GM18520 (cell line): Measurements from ENCODE around the gene FBXO46.
"Not testable (repeated sequence)": the region's sequence is repeated elsewhere in the genome, so short reads cannot be mapped to it uniquely, and the experiment has no call there.

ENCODE experiments used
- ATAC-seq: cut with Tn5 transposase; IDR thresholded peaks from one replicate; pipeline ENCODE4 v1.9.1; 2021; ENCODE audit not compliant: unreplicated experiment

The FBXO46 gene

DNA sequence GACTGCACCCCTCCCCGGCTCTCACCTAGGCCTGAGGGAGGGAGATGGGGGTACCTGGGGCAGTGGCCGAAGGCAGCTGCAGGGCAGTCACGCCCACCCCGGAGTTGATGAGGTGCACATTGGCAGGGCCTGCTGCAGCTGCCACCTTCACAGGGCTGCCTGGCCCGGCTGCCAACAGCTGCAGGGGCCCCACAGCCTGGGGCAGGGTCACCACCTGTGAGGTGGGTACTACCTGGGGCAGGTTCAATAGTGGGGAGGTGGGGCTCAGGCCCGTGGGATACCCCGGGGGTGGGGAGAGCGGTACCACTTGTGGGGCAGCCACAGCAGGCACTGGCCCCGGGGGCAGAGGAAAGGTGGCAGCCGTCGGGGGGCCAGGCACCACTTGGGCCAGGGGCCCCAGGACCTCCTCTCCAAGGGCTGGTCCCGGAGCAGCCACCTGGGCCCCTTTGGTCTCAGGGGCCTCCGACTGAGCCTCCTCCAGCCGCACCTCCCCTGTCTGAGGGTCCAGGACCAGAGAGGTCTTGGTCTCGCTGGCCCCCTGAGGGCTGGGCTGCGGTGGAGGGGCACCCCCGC, 35.7 kb upstream of the FBXO46 start:
- no peak for ATAC-seq

DNA sequence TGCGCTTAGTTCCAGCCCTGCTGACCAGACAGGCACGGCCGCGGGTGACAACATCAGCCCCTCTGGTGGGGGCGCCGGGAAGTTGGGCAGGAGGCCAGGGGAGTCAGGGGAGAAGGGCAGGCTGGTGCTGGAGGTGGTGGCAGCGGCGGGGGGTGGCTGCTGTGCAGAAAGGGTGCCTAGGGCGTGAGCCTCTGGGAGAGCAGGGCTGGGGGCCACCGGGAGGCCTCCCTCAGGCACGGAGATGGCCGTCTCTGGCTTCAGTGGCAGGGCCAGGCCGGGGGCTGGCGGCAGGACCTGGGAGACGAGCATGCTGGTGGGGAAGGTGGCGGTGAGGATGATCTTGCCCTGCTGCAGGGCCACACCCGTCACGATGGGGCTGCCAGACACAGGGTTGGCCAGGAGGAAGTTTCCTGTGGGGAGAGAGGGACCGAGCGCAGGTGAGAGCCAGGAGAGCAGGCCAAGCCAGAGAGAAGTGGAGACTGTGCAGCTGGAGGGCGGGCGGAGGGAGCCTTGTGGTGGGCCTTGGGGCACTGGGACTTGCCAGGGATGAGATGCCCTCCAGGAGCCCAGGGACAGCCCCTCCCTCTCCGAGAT, 35.1 kb upstream of the FBXO46 start:
- no peak for ATAC-seq

DNA sequence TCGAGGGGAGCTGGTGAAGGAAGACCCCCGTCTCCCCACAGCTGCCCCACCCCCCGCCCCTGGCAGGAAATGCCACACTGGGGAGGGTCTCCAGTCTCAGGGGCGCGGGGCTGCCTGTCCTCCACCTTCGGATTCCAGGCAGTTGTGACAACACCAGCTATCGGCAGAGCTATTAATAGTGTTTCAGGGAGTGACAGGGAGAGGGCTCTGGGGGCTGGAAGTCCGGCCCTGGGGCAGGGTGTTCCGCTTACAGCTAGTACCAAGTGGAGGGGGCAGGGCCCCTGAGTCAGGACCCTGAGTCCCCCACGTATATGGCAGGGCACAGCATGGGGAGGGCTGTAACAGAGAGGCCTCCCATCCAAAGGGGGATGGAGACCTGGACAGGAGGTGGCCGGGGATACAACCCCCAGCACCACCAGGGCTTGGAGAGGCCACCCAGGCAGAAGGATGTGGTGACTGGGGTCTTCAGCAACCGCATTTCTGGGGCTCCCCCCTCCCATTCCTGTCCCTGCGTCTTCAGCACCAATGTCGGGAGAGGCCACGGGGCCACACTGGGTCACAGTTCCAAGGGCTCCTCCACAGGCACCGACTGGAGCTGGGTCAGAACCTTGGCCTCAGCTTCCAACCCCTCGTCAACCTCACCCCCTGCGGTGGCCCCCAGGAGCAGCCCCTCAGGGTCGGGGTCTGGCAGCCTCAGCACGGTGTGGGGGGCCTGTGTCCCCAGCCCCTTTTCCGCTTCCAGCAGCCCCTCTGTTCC, 34.4 kb upstream of the FBXO46 start:
- ATAC-seq: no peak

DNA sequence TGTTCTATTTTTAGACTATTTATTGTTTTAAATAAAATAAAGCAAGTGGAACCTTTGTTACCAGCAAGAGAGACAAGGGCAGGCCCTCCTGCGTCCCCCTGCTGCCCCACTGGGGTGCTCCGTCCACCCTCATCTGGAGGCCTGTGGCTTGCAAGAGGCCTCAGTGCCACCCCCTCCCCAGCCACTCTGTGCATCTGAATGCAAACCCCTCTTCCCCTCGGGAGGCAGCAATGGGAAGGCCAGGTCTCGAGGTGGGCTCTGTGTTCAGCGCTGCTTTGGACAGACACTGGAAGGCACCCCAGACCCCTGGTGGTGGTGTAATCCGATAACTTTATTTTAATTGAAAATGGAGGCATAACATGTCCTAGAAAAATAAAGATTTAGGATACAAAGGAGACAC, 33.8 kb upstream of the FBXO46 start:
- no peak for ATAC-seq

DNA sequence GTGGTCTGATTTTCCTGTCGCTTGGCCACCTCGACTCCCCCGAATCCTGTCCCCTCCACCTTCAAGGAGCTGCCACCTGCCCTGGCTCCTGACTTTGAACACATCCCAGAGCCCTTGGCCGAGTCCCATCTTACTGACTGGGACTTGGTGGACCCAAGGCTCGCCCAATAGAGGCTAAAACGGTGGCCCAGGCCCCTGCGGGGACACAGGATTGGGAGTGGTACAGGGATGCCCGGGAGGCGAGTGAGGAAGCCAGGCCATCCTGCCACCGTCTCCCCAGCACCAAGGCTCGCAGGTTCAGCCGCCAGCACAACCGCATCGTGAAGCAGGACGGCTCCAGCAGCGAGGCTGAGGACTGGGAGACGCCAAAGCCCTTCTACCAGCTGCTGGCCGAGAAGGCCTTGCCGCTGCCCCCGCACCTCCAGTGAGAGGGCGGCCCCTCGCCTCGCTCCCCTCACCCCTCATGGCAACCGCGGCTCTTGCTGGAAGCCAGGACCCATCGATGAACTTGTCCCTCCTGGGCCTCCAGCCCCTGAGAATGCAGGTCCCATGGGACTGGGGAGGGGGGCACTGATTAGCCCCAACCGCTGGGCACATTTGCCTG, 33.1 kb upstream of the FBXO46 start:
- no peak for ATAC-seq

DNA sequence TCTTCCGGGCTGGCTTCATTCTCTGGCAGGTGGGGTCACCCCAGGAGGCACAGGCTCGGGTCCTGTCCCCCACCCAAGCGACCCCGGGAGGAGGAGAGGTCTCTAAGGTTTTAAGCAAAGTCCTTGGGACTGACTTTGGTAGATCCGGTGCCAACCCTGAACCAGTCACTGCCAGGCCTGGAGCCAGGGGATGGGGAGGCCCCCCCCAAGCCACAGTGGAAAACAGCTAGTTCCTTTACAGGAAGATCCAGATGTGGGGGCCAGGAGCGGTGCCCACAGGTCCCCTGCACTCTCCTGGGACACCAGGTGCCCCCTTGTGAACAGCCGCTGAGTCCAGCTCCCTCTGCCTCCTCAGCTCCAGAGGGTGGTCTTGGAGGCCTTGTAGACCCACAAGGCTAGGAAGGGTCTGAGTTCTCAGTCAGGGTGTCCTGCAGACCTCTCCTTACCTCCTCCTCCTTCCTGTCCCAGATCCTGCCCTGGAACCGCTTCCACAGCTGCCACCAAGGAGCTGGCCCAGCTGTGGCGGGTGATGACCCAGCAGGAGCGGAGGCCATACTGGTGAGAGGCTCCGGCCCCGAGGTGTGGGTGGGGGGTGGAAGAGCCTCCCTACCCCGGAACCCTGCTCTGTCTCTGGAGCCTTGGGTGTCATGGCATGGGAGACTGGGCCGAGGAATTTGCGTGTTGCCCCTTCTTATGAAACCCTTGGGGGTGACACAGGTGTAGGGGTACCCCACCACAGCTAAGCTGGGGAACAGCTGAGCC, 32.4 kb upstream of the FBXO46 start:
- no peak for ATAC-seq

DNA sequence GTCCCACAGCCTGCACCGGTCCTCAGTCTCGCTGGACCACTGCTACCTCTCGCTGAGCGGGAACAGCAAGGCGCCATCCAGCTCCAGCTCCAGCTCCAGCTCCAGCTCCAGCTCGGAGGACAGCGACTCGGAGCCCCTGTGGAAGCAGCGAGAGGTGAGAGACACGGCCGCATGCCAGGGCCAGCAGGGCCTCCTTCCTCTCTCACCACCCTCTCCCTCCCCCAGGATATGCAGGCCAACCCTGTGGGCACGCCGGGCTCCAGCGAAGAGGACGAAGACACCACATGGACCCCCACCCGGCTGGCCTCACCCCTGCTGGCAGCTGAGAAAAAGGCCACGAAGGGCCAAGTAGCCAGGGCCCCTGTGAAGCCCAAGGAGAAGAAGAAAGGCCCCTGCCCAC, 31.0 kb upstream of the FBXO46 start:
- ATAC-seq: no peak

DNA sequence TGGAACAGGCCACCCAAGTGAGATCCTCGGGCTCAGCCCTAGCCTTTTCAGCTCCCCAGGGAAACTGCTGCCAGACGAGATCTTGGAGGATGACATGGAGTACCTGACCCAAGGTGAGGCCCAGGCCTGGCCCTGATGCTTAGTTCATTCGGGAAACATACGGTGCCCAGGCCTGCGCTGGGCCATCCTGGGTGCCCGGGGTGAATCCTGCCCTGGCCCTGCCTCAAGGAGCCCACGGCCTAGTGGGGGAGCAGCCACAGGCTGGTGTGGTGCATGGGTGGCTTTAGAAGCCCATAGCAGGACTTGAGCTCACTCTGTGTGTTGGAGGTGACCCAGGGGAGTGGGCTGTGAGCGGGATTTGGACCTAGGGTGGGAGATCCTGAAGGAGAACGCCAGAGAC, 28.2 kb upstream of the FBXO46 start:
- no peak for ATAC-seq

DNA sequence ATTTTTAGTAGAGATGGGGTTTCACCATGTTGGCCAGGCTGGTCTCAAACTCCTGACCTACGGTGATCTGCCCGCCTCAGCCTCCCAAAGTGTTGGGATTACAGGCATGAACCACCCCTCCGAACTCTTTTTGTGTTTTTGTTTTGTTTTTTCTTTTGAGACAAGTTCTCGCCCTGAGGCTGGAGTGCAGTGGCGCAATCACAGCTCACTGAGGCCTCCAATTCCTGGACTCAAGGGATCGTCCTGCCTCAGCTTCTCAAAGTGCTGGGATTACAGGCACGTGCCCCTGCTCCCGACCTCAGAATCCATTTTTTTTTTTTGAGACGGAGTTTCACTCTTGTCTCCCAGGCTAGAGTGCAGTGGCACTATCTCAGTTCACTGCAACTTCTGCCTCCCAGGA, 27.0 kb upstream of the FBXO46 start:
- ATAC-seq: no peak

DNA sequence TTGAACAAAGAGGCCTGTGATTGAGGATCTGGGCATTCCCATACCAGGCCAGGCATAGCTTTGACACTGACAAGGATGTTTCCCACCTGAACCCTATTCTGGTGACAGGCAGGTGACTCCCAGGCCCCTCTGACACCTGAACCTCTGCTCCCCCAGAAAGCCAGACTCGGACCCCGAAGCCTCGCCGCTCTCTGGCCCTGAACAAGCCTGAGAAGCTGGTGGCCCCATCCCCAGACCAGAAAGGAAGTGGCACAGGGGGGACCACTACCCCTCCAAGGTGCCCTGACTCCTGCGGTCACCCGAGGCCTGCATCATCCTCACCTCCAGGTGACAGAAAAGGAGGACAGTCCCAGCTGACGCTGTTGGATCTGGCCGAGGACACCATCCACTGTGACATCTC, 23.6 kb upstream of the FBXO46 start:
- no peak for ATAC-seq

DNA sequence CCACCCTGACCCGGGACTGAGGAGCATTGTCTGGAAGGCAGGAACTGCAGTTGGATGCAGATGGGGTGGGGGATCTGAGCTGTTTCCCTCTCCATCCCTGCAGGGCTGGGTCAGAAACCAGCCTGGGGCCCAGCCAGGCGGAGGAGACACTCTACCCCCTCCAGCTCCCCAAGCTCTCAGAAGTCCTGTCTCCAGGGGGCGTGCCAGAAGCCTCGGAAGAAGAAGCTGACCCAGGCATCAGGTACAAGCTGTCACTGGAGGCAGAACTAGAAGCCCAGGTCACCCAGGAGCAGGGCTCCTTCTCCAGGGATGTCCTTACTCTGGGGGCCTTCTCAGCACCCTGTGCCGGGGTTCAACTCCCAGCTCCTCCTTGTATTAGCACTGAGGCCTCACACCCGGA, 22.9 kb upstream of the FBXO46 start:
- no peak for ATAC-seq

DNA sequence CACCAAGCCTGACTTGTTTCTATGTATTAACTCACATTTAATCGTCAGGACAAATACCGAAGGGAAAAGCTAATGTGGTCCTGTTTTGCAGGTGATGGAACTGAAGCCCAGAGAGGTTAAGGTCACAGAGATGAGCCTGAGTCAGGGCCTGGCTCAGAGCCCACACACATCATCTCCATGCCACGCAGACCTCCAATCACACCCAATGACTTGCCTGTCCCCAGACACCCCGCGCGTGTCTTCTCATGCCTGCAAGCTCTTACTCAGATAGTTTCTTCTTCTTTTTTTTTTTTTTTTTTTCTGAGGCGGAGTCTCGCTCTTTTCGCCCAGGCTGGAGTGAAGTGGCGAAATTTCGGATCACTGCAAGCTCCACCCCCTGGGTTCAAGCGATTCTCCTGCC, 21.9 kb upstream of the FBXO46 start:
- no peak for ATAC-seq

DNA sequence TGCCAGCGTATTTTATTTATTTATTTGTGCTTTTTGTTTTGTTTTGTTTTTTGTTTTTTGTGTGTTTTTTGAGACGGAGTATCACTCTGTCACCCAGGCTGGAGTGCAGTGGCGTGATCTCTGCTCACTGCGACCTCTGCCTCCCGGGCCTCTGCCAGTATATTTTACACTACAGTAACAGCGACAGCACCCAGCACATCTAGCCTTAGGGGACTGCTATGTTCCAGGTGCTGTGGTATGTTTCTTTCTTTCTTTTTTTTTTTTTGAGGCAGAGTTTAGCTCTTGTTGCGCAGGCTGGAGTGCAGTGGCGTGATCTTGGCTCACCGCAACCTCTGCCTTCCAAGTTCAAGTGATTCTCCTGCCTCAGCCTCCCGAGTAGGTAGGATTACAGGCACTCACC, 20.8 kb upstream of the FBXO46 start:
- not testable (repeated sequence) for ATAC-seq

DNA sequence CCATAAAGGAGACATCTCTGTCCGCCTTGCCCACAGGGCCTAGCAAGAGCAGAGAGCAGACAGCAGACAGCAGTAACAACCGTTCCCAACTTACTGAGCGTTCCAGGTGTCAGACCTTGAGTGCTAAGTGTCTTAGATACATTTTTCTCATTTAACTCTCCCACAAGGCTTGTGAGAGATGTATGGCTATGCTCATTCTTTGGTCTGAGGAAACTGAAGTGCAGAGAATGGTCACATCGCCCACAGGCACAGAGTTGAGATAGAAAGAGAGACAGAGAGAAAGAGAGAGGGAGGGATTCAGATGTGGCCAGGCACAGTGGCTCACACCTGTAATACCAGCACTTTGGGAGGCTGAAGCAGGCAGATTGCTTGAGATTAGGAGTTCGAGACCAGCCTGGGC, 16.8 kb upstream of the FBXO46 start:
- no peak for ATAC-seq

DNA sequence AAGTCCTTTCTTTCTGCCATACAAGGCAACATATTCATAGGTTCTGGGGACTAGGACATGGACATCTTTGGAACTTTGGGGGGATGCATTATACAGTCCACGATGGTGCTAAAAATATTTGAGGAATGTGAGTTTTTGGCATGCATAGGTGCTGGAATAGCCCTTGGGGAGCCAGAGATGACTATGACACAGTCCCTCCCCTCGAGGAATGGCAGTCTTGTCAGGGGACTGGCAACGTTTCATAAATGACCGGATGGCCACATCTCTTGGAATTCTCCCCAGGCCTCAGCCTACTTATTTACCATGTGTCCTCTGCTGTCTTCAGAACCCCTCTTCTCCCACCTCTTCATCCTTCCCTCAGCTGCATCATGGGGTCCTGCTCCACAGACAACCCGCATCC, 16.2 kb upstream of the FBXO46 start:
- ATAC-seq: no peak

DNA sequence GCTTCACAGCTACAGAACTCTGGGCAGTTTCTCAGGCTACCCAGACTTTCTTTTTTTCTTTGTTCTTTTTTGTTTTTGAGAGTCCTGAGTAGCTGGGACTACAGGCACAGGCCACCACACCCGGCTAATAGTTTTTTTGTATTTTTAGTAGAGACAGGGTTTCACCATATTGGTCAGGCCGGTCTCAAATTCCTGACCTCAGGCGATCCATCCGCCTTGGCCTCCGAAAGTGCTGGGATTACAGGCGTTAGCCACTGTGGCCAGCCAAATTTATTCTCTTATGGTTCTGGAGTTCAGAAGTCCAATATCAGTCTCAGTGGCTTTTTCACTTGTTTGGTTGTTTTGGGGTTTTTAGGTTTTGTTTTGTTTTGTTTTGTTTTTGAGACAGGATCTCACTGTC, 14.9 kb upstream of the FBXO46 start:
- no peak for ATAC-seq

DNA sequence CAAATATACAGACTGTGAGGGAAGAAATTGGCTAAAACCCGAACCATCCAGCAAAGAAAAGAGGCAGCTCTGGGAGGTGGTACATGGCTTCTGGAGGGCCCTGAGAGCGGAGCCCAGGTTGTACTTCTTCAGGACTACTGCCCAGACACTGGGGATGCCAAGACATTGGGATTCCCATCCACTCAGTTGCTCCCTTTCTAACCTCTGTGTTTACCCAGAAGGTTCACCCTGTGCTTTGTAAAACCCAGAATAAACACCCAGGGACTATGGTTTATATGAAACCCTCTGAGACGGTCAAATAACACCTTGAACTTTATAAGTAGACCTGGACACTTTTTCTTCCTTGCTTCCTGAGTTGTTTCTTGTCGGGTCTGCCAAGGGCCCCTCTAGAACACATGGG, 12.3 kb upstream of the FBXO46 start:
- no peak for ATAC-seq

DNA sequence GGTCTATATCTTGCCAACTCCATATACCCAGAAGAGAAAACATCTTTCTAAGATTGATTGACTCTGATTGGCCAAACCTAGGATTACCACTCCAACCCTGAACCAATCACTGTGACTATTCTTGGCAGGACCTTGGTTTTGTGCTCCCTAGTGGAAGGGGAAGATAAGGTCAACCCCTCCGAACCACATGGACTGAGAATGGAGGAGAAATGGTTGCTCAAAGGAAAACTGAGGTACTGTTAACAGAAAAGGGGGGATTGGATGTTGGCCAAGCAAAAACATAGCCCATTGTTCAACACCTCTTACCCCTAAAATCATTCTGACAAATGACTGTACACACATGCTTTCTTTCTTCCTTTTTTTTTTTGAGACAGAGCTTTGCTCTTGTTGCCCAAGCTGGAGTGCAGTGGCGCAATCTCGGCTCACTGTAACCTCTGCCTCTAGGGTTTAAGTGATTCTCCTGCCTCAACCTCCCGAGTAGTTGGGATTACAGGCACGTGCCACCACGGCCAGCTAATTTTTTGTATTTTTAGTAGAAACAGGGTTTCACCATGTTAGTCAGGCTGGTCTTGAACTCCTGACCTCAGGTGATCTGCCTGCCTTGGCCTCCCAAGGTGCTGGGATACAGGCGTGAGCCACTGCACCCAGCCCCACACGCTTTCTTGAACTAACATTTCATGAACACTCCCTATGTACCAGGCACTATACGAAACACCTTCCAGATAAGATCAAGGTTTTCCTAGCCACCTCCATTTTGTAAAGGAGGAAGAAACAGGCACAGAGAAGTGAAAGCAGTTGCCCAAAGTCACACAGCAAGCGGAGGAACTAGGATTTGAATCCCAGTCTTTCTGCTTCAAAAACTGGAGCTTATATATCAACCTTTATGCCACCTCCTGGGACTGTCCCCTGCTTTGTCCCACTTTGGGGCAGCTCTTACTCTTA, 9.1 kb upstream of the FBXO46 start:
- no peak for ATAC-seq

DNA sequence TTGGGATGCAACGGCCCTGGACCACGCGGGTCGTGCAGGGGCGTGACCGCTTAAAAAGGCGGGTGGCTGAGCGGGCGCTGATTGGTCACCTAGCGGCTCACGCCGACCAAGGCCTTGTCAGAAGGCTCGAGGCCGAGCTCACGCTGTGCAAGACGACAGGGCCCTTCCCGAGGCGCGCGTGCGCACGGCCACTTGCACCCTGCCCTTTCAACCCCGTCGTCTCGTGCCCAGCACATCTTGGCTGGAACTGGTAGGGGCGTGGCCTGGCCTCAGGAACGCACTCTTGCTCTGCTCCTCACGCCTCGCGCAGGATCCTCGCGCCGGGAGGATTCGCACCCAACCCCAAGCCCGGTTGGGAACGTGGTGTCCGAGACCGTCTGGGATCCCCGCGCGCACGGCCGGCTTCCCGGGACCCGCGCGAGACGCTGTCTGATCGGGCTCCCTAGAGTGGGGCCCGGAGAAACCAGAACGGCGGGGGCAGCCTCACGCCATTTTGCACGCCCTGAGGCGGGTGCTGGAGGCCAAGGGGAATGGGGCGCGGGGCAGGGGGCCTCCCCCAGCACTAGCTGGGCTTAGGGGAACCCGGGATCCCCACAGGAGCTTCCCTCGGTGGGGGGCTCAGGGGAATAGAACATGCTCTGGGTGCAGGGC, 2.6 kb upstream of the FBXO46 start, which contains the start of gene MEIOSIN:
TSS of gene MEIOSIN (plus strand) at position 280 of the 651 bp plus-strand sequence. CDS start 1,938 bp downstream, outside the sequence.
- no peak for ATAC-seq

DNA sequence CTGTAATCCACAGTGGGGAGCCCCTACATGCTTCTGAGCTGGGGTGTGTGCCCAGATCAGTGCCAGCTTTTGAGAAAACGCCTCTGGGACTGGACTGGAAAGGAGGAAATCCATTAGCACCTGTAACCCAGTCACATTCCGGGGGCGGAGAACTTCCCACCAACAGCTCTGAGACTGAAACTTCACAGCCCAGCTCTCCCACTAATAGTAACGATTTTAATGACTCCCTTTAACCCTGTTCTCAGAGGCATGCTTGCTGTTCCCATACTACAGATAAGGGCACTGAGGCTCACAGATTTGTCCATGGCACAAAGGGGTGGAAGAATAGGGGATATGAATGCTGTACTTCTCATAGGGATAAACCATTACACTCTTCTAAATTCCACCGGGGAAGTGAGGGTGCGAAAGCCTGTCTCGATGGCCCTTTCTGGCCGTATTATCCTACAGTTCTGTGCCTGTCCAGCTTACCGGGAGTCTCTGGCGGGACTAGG, 851 bp downstream of the FBXO46 start:
- ATAC-seq: no peak
